Measurements from ENCODE around the gene SBNO2. TPM values are rescaled to one million over a fixed set of nuclear protein-coding genes. Genes with fewer than 3 reads are reported as not detected.

SBNO2 gene
- total RNA-seq, 4 donors from 2014 or later = 33.1 to 208 (median 61.9) TPM

GRCh38 chr19:1181606-1182005 lies 7.5 kb upstream of the SBNO2 start:
- no peak for ATAC-seq (ENCODE audit: low FRiP score)
- TF ChIP-seq, protein P1, sequence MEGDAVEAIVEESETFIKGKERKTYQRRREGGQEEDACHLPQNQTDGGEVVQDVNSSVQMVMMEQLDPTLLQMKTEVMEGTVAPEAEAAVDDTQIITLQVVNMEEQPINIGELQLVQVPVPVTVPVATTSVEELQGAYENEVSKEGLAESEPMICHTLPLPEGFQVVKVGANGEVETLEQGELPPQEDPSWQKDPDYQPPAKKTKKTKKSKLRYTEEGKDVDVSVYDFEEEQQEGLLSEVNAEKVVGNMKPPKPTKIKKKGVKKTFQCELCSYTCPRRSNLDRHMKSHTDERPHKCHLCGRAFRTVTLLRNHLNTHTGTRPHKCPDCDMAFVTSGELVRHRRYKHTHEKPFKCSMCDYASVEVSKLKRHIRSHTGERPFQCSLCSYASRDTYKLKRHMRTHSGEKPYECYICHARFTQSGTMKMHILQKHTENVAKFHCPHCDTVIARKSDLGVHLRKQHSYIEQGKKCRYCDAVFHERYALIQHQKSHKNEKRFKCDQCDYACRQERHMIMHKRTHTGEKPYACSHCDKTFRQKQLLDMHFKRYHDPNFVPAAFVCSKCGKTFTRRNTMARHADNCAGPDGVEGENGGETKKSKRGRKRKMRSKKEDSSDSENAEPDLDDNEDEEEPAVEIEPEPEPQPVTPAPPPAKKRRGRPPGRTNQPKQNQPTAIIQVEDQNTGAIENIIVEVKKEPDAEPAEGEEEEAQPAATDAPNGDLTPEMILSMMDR (IDR thresholded peaks at IDR 0.05) = no peak
- no peak for DNase-seq (ENCODE audit: low spot score)

GRCh38 chr19:1177322-1178114 lies 3.5 kb upstream of the SBNO2 start:
- ATAC-seq (ENCODE audit: low FRiP score) (peak; percentile 76), DNase-seq (ENCODE audit: low spot score) (no peak)
- TF ChIP-seq, protein P1 (IDR thresholded peaks at IDR 0.05) = no peak

DNA sequence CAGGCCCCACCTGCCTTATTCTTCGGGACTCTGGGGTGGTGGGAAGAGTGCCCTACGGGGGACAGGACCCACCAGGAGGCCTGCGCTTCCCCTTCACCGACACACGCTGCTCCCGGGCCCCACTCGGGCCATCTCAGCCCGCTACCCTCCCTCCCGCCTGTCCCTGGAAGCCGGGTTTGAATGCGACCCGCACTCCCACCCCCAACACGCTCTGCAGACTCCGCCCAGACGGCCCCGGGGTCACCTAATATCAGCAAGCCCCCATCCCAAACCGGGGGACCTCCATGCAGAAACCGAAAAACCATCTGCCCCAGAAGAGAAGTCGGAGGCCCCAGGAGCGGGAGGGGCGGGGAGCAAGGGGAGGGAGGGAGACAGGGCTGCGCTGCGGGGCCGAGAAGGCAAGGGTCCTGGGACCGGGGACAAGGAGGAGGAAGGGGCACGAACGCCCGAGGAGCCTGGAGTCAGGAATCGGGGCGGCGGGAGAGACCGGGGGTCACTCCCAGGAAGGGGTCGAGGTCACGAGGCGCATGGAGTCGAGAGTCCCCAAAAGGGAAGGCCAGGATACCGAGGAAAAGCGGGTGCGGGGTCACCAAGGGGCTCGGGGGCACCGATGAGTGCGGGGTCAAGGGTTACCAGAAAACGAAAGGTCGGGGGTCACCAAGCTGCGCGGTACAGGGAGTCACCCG lies 766 bp downstream of the SBNO2 start:
- TF ChIP-seq, protein P1 (IDR thresholded peaks at IDR 0.05) = no peak
- no peak for ATAC-seq (ENCODE audit: low FRiP score)

DNA sequence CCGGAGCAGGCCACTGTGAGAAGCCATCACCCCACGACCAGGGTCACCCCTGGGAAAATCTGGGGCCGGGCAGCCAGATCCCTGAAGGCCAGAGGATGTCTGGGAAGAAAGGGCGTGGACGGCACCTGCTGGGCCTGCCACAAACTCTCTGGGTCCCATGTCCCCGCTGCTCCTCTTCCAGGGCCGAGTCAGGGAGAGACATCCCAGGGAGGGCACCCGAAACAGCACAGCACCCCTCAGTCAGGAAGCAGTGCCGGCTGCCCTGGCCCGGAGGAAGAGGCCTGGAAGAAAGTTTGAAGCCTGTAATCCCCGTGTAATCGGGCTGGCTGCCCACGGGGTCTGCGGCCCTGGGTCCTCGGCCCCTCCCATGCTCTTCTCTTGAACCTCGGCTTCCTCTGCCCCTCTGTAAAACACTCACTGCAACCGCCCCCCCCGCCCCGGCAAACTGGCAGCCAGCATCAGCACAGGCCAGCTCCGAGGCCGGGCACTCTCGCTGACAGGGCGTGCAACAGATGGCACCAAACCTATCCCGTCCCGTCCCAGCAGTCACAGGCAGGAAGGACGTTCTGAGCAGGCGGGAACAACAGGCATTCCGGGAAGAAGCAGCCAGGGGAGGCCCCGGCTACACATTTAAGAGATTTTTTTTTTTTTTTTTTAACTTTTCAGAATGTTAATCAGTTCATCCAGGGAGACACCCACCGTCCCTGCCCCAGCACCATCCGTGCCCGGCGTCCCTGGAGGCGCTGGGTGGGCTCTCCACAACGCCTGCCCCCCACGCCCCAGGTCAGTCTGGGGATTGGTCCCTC lies 1.5 kb downstream of the SBNO2 start:
- ATAC-seq (ENCODE audit: low FRiP score) = peak; percentile 8
- no peak for DNase-seq (ENCODE audit: low spot score)
- TF ChIP-seq, protein P1 (IDR thresholded peaks at IDR 0.05) = no peak

More for the DNA sequence above, 766 bp downstream of the SBNO2 start:
- DNase-seq (ENCODE audit: low spot score) = no peak

GRCh38 chr19:1171755-1172352 lies 2.2 kb downstream of the SBNO2 start:
- TF ChIP-seq, protein P1 (IDR thresholded peaks at IDR 0.05) = no peak
- ATAC-seq (ENCODE audit: low FRiP score) (no peak), DNase-seq (ENCODE audit: low spot score) (no peak)

GRCh38 chr19:1170938-1171754 lies 2.9 kb downstream of the SBNO2 start:
- DNase-seq (ENCODE audit: low spot score) = no peak
- ATAC-seq (ENCODE audit: low FRiP score) = no peak
- TF ChIP-seq, protein P1 (IDR thresholded peaks at IDR 0.05) = no peak
